NCI-H526 treated with DMSO at 0.1 percent for 48 hours (cell line): ENCODE measurements around the gene SLC5A7.

Experiments used
- DNase-seq: peaks from one replicate; lab custom pipeline; 2025; lab: John Stamatoyannopoulos, UW

SLC5A7 gene

GRCh38 chr2:107986278-107987217 is at the start of gene SLC5A7:
TSS of gene SLC5A7 (plus strand) at chr2:107986524. CDS start at chr2:107988156, 1,632 bp downstream.
- no peak for DNase-seq

- no peak for DNase-seq
Observed at GRCh38 chr2:107961395-107961794, 24.9 kb upstream of the SLC5A7 start.

GRCh38 chr2:107964185-107964584 is 22.1 kb upstream of the SLC5A7 start:
- no peak for DNase-seq

GRCh38 chr2:107984707-107985106 is 1.6 kb upstream of the SLC5A7 start:
- DNase-seq: no peak

- no peak for DNase-seq
Observed at GRCh38 chr2:107988108-107988507, 1.8 kb downstream of the SLC5A7 start.

GRCh38 chr2:107989445-107989844 is 3.1 kb downstream of the SLC5A7 start:
- no peak for DNase-seq

GRCh38 chr2:107990718-107991117 is 4.4 kb downstream of the SLC5A7 start:
- DNase-seq: no peak

GRCh38 chr2:107992069-107992468 is 5.7 kb downstream of the SLC5A7 start:
- DNase-seq: no peak

- no peak for DNase-seq
Observed at GRCh38 chr2:107999158-107999557, 12.8 kb downstream of the SLC5A7 start.

- no peak for DNase-seq
Observed at GRCh38 chr2:108010912-108011591, 24.7 kb downstream of the SLC5A7 start.

GRCh38 chr2:108013305-108013704 is 27.0 kb downstream of the SLC5A7 start:
- DNase-seq: no peak

GRCh38 chr2:108022628-108023027 is 36.3 kb downstream of the SLC5A7 start:
- DNase-seq: no peak

- DNase-seq: no peak
Observed at GRCh38 chr2:108023776-108024175, 37.5 kb downstream of the SLC5A7 start.

GRCh38 chr2:108026092-108026794 is 39.9 kb downstream of the SLC5A7 start:
- DNase-seq: no peak

- DNase-seq: peak; percentile 1
Observed at GRCh38 chr2:108029496-108029895, 43.2 kb downstream of the SLC5A7 start.

- no peak for DNase-seq
Observed at GRCh38 chr2:108029912-108030311, 43.6 kb downstream of the SLC5A7 start.

GRCh38 chr2:108031471-108031941 is 45.2 kb downstream of the SLC5A7 start:
- DNase-seq: no peak

GRCh38 chr2:108034843-108035242 is 48.5 kb downstream of the SLC5A7 start:
- no peak for DNase-seq

GRCh38 chr2:108048752-108049151 is 62.4 kb downstream of the SLC5A7 start:
- DNase-seq: no peak

- no peak for DNase-seq
Observed at GRCh38 chr2:108058576-108059137, 72.3 kb downstream of the SLC5A7 start.

- DNase-seq: no peak
Observed at GRCh38 chr2:108061439-108062042, 75.2 kb downstream of the SLC5A7 start.
